GM21367 (cell line): ENCODE measurements around the gene ABHD4.
"Not testable (repeated sequence)": the region's sequence is repeated elsewhere in the genome, so short reads cannot be mapped to it uniquely, and the experiment has no call there.

Experiments used
- ATAC-seq: cut with Tn5 transposase; IDR thresholded peaks from one replicate; pipeline ENCODE4 v1.9.1; 2021; ENCODE audit not compliant: unreplicated experiment

Gene ABHD4, protein sequence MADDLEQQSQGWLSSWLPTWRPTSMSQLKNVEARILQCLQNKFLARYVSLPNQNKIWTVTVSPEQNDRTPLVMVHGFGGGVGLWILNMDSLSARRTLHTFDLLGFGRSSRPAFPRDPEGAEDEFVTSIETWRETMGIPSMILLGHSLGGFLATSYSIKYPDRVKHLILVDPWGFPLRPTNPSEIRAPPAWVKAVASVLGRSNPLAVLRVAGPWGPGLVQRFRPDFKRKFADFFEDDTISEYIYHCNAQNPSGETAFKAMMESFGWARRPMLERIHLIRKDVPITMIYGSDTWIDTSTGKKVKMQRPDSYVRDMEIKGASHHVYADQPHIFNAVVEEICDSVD

DNA sequence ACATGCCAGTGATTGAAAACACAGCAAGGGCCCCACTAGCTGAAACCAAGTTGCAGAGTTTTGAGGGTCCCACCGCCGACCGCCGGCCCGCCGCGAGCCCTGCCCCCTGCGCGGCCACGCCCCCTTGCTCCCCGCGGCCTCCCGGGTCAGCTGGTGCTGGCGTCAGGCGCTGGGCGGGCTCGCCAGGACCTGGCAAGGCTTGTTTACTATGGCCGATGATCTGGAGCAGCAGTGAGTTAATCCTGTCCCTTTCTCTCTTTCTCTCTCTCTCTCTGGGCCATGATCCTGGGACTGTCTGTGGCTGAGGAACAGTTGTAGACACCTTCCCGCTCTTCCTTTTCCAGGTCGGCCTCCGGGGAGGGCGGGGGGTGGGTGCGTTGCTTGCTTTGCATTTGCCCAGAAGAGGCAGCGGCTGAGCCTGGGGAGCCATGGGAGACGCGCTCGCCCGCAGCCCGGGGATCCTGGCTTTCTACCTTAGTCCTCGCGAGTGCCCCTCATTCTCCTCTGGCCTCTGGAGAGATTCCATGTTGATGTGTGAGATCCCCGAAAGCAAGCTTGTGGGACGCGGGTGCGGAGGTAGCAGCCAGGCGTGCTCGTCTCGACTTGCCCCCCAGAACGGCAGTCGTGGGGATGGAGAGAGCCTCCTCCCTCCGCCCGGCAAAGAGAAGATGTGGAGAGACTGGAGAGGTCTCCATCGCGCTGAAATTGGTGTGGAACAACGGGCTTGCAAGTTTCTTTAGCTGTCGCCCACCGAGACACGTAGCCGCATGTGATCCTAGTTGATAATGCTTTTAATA is at the start of gene ABHD4:
Gene ABHD4 (plus strand): TSS at position 202 of the 797 bp plus-strand sequence. CDS start 7 bp downstream, at position 209.
- ATAC-seq, result peak; percentile 77

DNA sequence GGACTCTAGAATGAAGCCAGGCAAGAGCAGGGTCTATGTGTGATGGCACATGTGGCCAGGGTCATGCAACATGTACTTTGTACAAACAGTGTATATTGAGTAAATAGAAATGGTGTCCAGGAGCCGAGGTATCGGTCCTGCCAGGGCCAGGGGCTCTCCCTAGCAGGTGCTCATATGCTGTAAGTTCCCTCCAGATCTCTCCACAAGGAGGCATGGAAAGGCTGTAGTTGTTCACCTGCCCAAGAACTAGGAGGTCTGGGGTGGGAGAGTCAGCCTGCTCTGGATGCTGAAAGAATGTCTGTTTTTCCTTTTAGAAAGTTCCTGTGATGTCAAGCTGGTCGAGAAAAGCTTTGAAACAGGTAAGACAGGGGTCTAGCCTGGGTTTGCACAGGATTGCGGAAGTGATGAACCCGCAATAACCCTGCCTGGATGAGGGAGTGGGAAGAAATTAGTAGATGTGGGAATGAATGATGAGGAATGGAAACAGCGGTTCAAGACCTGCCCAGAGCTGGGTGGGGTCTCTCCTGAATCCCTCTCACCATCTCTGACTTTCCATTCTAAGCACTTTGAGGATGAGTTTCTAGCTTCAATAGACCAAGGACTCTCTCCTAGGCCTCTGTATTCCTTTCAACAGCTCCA is 48.7 kb upstream of the ABHD4 start:
- no peak for ATAC-seq

DNA sequence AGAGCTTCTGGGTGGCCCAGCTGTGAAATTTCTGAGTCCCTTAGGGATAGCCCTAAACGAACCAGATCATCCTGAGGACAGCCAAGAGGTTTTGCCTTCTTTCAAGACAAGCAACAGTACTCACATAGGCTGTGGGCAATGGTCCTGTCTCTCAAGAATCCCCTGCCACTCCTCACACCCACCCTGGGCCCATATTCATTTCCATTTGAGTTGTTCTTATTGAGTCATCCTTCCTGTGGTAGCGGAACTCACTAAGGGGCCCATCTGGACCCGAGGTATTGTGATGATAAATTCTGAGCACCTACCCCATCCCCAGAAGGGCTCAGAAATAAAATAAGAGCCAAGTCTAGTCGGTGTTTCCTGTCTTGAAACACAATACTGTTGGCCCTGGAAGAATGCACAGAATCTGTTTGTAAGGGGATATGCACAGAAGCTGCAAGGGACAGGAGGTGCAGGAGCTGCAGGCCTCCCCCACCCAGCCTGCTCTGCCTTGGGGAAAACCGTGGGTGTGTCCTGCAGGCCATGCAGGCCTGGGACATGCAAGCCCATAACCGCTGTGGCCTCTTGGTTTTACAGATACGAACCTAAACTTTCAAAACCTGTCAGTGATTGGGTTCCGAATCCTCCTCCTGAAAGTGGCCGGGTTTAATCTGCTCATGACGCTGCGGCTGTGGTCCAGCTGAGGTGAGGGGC is 48.0 kb upstream of the ABHD4 start:
- ATAC-seq, result peak; percentile 40

DNA sequence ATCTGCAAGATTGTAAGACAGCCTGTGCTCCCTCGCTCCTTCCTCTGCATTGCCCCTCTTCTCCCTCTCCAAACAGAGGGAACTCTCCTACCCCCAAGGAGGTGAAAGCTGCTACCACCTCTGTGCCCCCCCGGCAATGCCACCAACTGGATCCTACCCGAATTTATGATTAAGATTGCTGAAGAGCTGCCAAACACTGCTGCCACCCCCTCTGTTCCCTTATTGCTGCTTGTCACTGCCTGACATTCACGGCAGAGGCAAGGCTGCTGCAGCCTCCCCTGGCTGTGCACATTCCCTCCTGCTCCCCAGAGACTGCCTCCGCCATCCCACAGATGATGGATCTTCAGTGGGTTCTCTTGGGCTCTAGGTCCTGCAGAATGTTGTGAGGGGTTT is 46.5 kb upstream of the ABHD4 start:
- ATAC-seq, result no peak

DNA sequence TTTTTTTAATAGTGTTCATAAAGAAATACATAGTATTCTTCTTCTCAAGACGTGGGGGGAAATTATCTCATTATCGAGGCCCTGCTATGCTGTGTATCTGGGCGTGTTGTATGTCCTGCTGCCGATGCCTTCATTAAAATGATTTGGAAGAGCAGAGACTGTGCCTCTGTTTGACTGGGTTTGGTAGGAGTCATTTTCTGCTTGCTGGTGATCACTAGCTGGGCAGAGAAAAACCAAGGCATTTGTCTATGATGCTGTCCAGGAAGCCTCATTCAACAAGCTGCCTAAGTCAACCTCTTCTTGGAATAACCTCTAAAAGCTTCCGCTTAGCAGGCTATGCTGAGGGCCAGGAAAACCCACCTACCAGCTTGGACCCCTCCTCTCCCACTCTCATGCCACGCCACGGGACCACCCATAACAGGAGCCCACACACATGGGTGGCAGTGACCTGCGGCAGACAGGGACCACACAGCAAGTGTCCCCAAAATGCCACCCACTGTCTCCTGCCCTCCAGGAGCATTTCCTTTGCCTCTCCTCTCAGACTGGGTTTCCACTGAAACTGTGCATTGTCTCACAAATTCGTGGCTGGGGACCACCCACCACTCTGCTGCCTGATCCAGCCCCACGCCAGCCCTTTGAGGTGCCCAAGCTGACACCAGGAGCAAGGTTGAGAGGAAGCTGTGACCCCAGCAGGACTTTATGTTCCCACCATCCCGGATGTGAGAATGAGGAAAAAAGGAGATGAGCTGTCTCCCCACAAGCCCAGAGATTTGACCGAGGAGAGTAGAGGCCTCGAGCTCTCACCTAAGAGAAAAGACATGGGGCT is 45.9 kb upstream of the ABHD4 start:
- no peak for ATAC-seq

DNA sequence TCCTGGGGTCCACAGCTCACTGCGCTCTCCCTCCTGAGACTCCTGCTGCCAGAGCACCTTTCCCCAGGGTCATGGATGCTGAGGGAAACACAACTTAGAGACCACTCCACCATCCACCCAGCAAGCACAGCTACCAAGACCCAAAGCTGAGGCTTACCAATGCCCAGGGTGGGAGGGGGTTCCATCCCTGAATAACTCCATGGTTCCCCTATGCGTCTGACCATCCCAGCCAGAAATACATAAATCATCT is 45.3 kb upstream of the ABHD4 start:
- no peak for ATAC-seq

DNA sequence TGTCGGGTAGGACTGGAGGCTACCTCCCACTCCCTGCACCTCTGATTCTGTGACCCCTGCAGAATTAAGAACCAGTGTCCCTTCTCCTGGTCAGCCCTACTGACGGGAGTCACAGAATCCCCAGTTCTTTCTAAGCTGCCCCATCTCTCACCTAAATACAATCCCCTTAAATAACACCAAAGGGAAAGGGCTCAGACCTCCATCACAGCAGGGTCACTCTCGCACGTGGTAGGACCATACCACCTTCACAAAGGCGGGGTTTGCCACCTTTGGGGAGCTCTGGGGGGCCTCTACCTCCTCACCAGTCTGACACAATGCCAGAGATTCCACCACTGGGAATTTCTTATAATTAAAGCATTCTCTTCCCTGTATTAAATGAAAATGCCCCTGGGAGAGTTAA is 44.7 kb upstream of the ABHD4 start:
- no peak for ATAC-seq

DNA sequence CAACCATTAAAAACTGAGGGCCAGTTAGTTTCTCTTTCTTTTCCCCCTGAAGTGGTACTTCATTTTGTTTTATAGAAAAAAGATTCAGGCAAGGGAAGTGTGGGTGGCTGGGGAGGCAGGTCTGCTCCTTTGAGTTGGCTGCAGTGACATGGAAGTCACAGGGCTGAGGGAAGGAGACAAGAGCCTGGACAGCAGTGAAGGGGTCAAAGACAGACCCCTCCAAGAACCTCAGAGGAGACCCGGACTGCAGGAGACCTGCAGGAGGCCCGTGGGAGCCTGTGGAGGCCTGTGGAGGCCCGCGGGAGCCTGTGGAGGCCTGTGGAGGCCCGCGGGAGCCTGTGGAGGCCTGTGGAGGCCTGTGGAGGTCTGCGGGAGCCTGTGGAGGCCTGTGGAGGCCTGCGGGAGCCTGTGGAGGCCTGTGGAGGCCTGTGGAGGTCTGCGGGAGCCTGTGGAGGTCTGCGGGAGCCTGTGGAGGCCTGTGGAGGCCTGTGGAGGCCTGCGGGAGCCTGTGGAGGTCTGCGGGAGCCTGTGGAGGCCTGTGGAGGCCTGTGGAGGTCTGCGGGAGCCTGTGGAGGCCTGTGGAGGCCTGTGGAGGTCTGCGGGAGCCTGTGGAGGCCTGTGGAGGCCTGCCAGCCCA is 44.1 kb upstream of the ABHD4 start:
- not testable (repeated sequence) for ATAC-seq

DNA sequence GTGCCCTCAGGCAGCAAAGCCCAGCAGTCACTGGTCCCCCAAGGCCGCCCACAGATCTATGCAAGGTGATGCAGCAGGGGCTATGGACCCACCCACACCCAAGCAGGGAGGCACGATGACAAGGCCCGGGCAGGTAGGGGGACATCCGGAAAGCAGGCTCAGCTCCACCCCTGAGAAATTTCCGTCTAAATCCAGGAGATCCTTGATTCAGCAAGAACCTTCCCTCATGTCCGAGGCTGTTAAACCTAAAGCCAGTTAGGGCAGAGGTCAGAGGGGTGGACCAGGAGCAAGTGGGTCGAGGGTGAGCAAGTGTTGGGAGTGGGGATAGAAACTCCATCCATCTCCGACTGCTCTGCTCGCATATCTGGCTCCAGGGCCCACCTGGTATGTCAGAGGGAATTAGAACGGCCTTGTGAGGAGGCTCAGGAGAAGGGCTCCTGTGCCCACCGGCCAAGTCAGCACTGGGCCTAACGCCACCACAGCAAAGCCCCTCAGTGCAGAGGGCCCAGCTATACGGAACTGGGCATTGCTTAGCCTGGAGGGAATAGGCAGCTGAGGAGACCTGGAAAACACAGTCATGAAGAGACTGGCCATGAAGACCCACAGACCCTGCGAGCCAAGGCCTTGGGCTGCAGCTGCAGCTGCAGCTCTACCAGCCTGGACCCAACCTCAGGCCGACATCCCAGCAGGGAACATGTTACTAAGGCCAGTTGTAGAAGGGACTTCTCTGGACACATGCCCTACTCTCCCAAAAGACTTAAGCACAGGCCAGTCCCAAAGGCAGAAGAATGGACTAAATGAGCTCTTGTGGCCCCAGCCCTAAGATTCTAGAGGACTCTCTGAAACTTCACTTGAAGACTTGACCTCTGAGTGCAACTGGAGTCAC is 43.4 kb upstream of the ABHD4 start:
- no peak for ATAC-seq

DNA sequence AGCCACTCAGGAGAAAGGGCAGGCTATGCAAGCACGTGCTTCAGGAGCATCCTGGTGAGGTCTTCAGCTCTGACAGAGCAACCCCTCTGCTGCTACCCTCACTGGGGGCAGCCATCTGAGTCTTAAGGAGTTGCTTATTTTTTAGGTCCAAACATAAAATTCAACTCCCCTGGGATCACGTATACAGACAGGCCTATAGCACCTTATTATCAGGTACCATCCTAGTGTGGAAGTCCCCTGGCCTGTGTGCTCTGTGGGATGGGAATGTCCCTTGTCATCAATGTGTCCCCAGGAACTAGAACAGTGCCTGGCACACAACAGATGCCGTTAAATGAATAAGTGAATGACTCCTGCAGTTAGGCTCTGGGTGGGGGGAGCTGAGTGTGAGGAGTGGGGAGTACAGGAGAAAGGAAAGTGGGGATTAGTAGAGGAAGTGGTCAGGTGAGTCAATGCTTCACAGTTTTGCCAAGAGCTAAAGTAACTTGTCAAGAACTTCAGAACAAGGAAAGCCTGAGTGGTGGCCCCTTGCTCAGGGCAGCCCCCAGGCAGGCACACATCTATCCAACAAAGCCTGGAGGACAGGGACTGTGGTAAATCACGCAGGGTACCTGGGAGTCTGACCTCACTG is 42.6 kb upstream of the ABHD4 start:
- ATAC-seq, result peak; percentile 2

DNA sequence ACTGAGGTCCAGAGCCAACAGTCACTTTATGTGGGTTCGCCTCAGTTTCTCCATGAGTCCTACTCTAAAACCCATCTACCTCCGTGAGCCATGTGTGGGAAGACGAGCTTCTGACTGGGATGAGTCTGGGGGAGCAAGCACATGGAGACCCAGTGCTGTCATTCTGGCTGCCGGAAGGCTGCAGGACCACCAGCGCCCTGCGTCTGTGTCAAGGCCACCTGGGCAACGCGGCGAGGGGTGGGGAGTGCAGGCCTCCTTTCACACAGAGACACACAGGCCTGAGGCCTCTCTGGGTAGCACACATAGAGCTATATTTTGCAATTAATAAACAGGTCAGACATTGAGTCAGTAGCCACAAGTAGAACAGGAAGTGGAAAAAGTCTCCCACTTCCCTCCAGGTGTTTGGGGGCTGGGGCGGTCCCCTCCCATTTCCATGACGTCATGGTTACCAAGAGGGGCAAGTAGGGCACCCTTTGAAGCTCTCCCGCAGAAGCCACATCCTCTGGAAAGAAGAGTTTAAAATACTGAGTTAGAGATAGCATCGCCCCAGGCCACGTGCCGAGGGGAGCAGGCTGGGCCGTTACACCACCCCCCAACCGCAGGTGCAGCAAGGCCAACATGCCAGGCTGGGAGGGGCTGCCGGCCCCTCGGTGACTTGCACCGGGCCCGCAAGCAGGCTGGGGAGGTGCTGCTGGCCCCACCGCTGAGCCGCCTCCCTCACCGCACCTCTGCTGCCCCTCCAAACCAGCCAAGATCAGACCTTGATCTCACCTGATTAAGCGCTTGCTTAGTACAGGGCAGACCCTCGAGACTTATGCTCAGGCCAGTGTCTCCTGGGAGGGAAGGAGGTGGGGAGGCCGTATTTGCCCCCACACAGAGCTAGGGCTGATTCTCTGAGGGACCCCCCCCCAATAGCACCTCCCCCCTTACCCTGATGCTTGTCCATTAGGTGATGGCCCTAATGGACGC is 41.8 kb upstream of the ABHD4 start:
- peak; percentile 59 for ATAC-seq

DNA sequence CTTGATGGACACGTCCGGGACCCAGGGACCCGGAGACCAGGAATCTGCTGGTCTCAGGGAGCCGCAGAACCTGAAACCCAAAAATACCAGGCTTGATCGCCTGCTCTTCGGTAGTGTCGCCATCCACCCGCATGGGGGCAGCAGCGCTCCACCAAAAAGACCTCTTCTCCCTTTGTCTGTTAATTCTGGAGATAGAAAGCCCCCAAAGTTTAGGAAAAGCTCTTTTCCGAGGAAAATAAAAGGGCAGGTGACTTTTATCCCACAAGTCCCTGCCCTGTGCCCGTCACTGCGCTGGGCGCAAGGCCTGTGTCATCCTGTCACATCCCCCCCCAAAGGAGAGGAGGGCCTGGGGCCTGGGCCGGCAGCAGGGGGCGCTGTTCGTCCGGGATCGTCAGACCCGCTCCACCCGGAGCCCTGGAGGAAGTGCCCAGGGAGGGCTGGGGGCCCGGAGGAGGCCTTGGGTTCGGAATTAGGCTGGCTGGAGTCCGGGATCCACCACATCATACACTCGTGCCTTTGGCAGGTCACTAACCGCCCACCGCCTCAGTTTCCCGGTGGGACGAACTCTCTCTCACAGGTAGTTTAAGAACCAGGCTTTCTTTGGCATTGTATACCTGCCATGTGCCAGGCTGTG is 41.0 kb upstream of the ABHD4 start:
- peak; percentile 27 for ATAC-seq

DNA sequence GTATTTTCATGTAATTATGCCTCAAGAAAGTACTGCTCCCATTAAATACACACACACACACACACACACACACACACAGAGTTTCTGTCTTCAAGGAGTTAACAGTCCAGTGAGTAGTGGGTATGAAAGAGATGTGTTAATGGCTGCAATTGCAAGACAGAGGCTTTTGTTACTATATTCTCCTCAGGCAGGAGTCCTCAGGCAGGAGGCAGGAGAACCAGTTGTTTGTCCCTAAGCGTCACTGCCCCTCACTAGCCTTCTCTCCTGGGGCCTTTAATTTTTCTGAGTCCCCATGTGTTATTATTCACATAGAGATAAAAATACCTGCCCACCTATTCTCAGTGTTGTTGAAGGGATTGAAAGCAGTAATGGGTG is 40.3 kb upstream of the ABHD4 start:
- no peak for ATAC-seq

DNA sequence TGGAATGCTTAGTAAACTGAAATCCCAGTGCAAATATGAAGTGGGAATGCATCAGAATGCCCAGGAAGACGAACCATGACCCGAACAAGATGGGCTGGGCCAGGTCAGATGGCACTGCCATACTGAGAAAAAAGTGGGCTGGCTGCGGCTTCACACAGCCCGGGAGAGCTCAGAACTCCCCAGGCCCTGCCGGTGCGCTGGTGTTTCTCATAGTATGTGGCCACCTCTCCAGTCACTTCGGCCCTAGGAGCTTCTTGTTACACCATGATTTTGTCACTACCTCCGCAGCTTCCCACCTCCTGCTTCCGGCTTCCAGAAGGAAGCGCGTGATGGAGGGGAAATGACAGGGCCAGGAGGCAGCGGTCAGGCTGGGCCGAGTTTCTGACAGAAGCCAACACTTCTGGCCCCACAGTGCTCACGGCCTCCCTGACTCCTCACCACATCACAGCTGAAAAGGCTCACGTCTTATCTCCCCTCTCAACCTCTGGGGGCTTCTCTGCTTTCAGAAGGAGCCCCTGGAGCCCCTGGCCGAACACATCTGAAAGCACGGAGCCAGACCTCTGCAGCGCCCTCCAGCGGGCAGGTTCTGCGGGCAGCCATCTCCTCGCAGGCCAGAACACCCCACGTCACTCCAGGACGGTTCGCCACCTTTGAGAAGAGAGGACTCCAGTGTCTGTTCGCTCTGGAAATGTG is 39.7 kb upstream of the ABHD4 start:
- ATAC-seq, result no peak

DNA sequence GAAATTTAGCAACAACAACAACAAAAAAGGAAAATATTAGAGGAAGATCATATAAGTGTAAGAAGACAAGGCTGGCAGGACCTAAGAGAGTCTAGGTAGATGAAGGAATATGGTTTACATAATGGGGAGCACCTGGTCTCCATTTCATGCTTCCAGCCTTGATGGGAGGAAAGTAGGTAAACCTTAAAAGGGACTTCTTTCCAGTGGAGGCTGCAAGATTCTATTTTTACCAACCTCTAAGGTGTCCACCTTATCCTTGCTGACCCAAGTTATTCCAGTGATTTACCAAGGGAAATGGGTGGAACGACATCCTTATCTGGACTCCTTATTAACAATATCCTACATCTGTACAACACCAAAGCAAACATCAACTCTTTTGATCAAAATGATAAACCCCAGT is 39.1 kb upstream of the ABHD4 start:
- no peak for ATAC-seq

DNA sequence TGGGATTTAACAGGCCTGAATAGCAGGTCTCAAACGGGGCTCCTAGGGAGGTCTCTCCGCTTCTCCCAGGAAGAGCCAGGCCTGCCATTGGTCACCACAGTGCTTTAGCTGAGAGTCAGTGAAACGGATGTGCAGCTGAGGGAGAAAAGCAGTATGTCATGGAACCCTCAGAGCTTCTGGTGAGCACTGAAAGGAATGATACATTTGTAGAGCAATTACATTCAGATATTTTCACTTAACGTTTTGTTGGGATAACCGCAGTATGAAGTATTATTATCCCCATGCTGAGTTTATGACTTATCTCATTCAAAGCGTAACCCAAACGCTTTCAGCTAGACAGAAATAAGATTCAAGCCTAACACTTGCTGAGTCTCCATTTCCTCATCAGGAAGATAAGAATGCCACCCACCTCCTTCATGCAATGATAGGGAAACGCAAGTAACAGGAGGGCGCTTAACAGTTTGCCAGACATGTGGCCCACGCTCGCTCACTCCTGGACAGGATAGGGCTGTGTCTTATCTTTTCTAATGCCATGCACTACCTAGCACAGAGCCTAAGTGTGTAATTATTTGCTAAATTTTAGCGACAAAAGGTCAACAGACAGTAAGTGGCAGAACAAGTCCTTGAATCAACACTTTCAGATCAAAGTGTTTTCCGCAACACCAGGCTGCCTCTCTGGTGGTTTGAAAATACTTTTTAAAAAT is 37.3 kb upstream of the ABHD4 start:
- ATAC-seq, result no peak
